ENCODE measurements around the gene CFAP54.

The CFAP54 gene

DNA sequence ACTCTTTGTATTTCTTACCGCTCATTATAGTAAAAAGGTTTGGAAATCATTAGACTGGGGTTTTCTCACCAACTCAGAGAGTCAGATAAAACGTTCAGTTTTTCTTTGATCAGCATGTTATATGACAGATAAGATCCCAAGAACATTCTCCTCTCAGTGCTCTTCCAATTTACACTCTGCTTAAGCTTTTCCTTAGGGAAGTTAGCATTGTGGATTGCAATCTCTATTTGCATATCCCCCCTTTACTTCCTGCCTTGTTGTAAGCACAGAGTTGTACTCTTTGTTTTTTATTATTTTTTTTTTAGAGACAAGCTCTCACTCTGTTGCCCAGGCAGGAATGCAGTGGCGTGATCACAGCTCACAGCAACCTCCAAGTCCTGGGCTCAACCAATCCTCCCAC is 11.4 kb upstream of the CFAP54 start:
- no peak for DNase-seq (ENCODE audit: extremely low read depth, insufficient read length)
- TF ChIP-seq, protein P1, sequence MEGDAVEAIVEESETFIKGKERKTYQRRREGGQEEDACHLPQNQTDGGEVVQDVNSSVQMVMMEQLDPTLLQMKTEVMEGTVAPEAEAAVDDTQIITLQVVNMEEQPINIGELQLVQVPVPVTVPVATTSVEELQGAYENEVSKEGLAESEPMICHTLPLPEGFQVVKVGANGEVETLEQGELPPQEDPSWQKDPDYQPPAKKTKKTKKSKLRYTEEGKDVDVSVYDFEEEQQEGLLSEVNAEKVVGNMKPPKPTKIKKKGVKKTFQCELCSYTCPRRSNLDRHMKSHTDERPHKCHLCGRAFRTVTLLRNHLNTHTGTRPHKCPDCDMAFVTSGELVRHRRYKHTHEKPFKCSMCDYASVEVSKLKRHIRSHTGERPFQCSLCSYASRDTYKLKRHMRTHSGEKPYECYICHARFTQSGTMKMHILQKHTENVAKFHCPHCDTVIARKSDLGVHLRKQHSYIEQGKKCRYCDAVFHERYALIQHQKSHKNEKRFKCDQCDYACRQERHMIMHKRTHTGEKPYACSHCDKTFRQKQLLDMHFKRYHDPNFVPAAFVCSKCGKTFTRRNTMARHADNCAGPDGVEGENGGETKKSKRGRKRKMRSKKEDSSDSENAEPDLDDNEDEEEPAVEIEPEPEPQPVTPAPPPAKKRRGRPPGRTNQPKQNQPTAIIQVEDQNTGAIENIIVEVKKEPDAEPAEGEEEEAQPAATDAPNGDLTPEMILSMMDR (IDR thresholded peaks at IDR 0.05; ENCODE audit: insufficient read depth, low read length, poor library complexity, severe bottlenecking) = no peak
- Histone ChIP-seq H3K4me3 (replicated peaks; ENCODE audit: low read depth, low read length) (no peak overlapping the region), H3K36me3 (ENCODE audit: control insufficient read depth, insufficient read depth, low read length) (no peaks in the 10 kb centered on the region), H3K27me3 (replicated peaks; ENCODE audit: control insufficient read depth, insufficient read depth, low read length) (no peaks in the 10 kb centered on the region)

DNA sequence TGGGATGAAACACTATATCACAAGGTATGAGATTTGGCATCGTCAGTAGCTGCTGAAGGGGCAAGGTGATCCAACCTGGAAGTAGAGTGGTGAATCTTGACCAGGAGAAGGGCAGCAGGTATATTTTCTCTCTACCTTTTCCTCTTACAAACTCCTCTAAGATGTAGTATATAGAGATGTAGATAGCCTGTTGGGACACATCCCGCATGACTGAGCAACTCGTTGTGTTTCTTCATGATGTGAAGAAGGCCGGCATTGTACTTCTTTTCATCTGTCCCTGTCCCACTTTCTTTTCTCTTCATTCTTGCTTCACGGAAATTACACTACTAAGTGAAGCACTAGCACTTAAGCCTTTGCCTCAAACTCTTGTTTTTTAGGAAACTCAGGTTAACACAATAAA is 7.3 kb upstream of the CFAP54 start:
- no peak overlapping the region for H3K4me3 ChIP-seq (replicated peaks; ENCODE audit: low read depth, low read length)
- TF ChIP-seq, protein P1 (IDR thresholded peaks at IDR 0.05; ENCODE audit: insufficient read depth, low read length, poor library complexity, severe bottlenecking) = no peak
- H3K27me3 ChIP-seq (replicated peaks; ENCODE audit: control insufficient read depth, insufficient read depth, low read length) = no peaks in the 10 kb centered on the region
- no peaks in the 10 kb centered on the region for H3K36me3 ChIP-seq (ENCODE audit: control insufficient read depth, insufficient read depth, low read length)
- DNase-seq (ENCODE audit: extremely low read depth, insufficient read length) = no peak

DNA sequence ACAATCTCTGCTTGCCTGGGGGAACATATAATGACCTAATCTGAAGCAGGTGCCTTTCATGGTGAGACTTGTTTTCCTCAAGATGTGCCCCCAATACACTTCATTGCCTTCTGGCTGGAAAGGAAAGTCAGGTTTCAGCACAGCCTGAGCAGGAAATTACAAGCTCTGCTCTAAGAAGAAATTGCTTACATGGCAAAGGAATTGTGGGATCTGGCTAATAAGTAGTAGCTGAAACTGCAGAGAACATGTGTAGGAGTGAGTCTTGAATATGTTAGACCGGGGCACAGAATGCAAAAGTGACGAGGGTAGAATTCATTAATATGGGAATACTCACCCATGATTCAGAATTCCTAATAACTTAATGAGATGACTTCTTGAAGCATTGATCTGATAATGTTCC is 6.3 kb upstream of the CFAP54 start:
- TF ChIP-seq, protein P1 (IDR thresholded peaks at IDR 0.05; ENCODE audit: insufficient read depth, low read length, poor library complexity, severe bottlenecking) = no peak
- Histone ChIP-seq H3K4me3 (replicated peaks; ENCODE audit: low read depth, low read length) (no peak overlapping the region), H3K27me3 (replicated peaks; ENCODE audit: control insufficient read depth, insufficient read depth, low read length) (no peaks in the 10 kb centered on the region), H3K36me3 (ENCODE audit: control insufficient read depth, insufficient read depth, low read length) (no peaks in the 10 kb centered on the region)
- DNase-seq (ENCODE audit: extremely low read depth, insufficient read length) = no peak

DNA sequence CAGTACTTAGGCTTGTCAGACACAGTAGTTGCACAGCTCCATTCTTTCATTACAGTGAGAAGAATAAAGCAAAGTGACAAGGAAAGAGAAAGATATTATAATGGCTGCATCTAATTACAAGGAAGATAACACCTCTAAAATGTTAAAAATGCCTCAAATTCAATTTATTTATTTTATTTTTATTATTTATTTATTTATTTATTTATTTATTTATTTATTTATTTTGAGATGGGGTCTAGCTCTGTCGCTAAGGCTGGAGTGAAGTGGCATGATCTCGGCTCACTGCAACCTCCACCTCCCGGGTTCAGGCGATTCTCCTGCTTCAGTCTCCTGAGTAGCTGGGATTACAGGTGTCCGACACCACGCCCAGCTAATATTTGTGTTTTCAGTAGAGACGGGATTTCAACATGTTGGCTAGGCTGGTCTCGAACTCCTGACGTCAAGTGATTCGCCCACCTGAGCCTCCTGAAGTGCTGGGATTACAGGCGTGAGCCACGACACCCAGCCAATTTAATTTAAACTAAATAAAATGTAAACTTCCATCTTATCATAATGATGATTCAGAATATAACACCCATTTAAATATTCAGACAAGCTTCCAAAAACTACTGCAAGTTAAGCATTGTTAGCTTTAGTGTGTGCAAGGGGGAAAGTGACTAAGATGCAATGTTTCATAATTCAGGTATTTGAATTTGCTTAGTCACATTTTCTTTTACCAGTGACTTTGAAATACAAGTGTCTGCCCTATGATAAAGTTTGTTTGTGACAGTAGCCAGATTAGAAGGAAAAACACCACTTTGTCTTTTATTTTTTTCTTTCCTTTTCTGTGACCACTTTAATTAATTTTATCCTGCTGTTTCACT is 2.4 kb upstream of the CFAP54 start:
- TF ChIP-seq, protein P1 (IDR thresholded peaks at IDR 0.05; ENCODE audit: insufficient read depth, low read length, poor library complexity, severe bottlenecking) = no peak
- DNase-seq (ENCODE audit: extremely low read depth, insufficient read length) = no peak
- H3K4me3 ChIP-seq (replicated peaks; ENCODE audit: low read depth, low read length) = no peak overlapping the region

DNA sequence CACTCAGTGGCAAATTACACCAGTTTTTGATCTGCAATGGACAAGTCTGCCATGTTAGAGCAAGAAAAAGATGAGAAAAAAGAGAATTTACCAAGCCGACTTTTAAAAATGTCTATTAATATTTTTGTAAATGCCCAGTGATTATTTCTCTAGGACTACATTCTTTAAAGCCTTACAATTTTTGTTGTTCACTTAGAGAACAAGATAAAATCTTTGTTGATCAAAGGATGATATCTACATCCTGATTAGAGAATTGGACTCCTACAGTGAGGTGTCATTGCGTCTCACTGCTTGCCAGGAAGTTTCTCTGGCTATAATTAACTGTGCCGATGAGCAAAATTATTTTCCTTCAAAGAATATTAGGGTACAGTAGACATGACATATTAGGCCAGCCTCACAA is 1.7 kb upstream of the CFAP54 start:
- no peak overlapping the region for H3K4me3 ChIP-seq (replicated peaks; ENCODE audit: low read depth, low read length)
- TF ChIP-seq, protein P1 (IDR thresholded peaks at IDR 0.05; ENCODE audit: insufficient read depth, low read length, poor library complexity, severe bottlenecking) = no peak
- no peaks in the 10 kb centered on the region for H3K36me3 ChIP-seq (ENCODE audit: control insufficient read depth, insufficient read depth, low read length)
- no peak for DNase-seq (ENCODE audit: extremely low read depth, insufficient read length)
- H3K27me3 ChIP-seq (replicated peaks; ENCODE audit: control insufficient read depth, insufficient read depth, low read length) = no peaks in the 10 kb centered on the region

More for the DNA sequence above, 2.4 kb upstream of the CFAP54 start:
- no peaks in the 10 kb centered on the region for H3K36me3 ChIP-seq (ENCODE audit: control insufficient read depth, insufficient read depth, low read length)
- H3K27me3 ChIP-seq (replicated peaks; ENCODE audit: control insufficient read depth, insufficient read depth, low read length) = no peaks in the 10 kb centered on the region

Data from GM06990 (cell line).